IMR-90 (cell line): ENCODE results near the gene PHAF1. TPM values are rescaled to one million over a fixed set of nuclear protein-coding genes. Genes with fewer than 3 reads are reported as not detected.

Experiments used
- ATAC-seq: fragments of 200-7000 bp; cut with Tn5 transposase; 2 replicates; pipeline ENCODE4 v1.9.1; 2020; ENCODE audit warnings: low read depth, mild to moderate bottlenecking, moderate library complexity
- BruUV-seq: library from RNA; stranded (reverse); fragments of 400-500 nt; replicated peaks from 2 replicates; lab custom pipeline; 2021; lab: Mats Ljungman, UMichigan
- CTCF ChIA-PET: fragments of 300-600 bp; formaldehyde crosslinking; extraction: SDS; loops from one replicate; lab custom pipeline; 2021; ENCODE audit warnings: antibody characterized with exemption; lab: Yijun Ruan, JAX
- POLR2A ChIA-PET: fragments of 300-600 bp; sonication (Branson Sonifier 250); formaldehyde crosslinking; loops from one replicate; lab custom pipeline; 2022; ENCODE audit warnings: antibody characterized with exemption; ENCODE audit not compliant: unreplicated experiment; lab: Charles Lee
- DNase-seq: peaks from one replicate; pipeline ENCODE4 v3.0.0; 2013
- H2AFZ ChIP-seq: replicated peaks from 2 replicates; pipeline ENCODE3; 2013; ENCODE audit warnings: low read length, mild to moderate bottlenecking; ENCODE audit not compliant: poor library complexity
- H2AK5ac ChIP-seq: 2 replicates; pipeline ENCODE4 v1.6.1; 2013; ENCODE audit warnings: low read depth, low read length, inconsistent platforms
- H2AK9ac ChIP-seq: replicated peaks from 2 replicates; pipeline ENCODE3; 2013; ENCODE audit warnings: mild to moderate bottlenecking, low read depth, low read length, moderate library complexity; ENCODE audit not compliant: poor library complexity
- H2BK120ac ChIP-seq: 2 replicates; pipeline ENCODE4 v1.6.1; 2013; ENCODE audit warnings: low read depth, low read length, inconsistent platforms
- H2BK15ac ChIP-seq: 3 replicates; pipeline ENCODE4 v1.6.1; 2013; ENCODE audit warnings: low read depth, low read length, inconsistent platforms
- H2BK20ac ChIP-seq: 2 replicates; pipeline ENCODE4 v1.6.1; 2013; ENCODE audit warnings: low read depth, mild to moderate bottlenecking, inconsistent platforms, low read length, moderate library complexity
- H2BK5ac ChIP-seq: 2 replicates; pipeline ENCODE4 v1.6.1; 2013; ENCODE audit warnings: mild to moderate bottlenecking, low read depth, low read length, inconsistent platforms; ENCODE audit not compliant: poor library complexity, severe bottlenecking
- H3K14ac ChIP-seq: replicated peaks from 2 replicates; pipeline ENCODE4 v1.6.1; 2013; ENCODE audit warnings: low read depth, low read length, inconsistent platforms
- H3K18ac ChIP-seq: 2 replicates; pipeline ENCODE4 v1.6.1; 2013; ENCODE audit warnings: low read depth, low read length, control low read depth
- H3K23ac ChIP-seq: 2 replicates; pipeline ENCODE4 v1.6.1; 2013; ENCODE audit warnings: low read depth, low read length, inconsistent platforms
- H3K27ac ChIP-seq: 2 replicates; pipeline ENCODE4 v1.5.1; 2013; ENCODE audit warnings: mild to moderate bottlenecking, control low read depth, low read length; ENCODE audit not compliant: insufficient read depth
- H3K27me3 ChIP-seq: 2 replicates; pipeline ENCODE4 v1.6.1; 2013; ENCODE audit warnings: low read length; ENCODE audit not compliant: control insufficient read depth, insufficient read depth
- H3K36me3 ChIP-seq: 2 replicates; pipeline ENCODE4 v1.6.1; 2013; ENCODE audit warnings: low read length, mixed read lengths; ENCODE audit not compliant: control insufficient read depth, insufficient read depth
- H3K4ac ChIP-seq: 2 replicates; pipeline ENCODE4 v1.6.1; 2013; ENCODE audit warnings: low read depth, low read length, inconsistent platforms
- H3K4me1 ChIP-seq: 2 replicates; pipeline ENCODE4 v1.6.1; 2013; ENCODE audit warnings: low read length, mixed read lengths; ENCODE audit not compliant: control insufficient read depth, insufficient read depth
- H3K4me2 ChIP-seq: 2 replicates; pipeline ENCODE4 v1.6.1; 2013; ENCODE audit warnings: low read depth, mild to moderate bottlenecking, control low read depth, low read length, moderate library complexity
- H3K4me3 ChIP-seq: 2 replicates; pipeline ENCODE4 v1.5.1; 2013; ENCODE audit warnings: low read depth, mild to moderate bottlenecking, control low read depth, low read length, moderate library complexity; ENCODE audit not compliant: insufficient read depth
- H3K56ac ChIP-seq: 2 replicates; pipeline ENCODE4 v1.6.1; 2013; ENCODE audit warnings: low read length, inconsistent platforms; ENCODE audit not compliant: insufficient read depth; ENCODE audit errors: extremely low read depth
- H3K79me1 ChIP-seq, 2 experiments: 2 replicates each; pipeline ENCODE4 v1.6.1; 2013; ENCODE audit warnings: low read length in 2 of 2, inconsistent platforms in 1 of 2, low read depth in 1 of 2
- H3K9ac ChIP-seq: 2 replicates; pipeline ENCODE4 v1.6.1; 2013; ENCODE audit warnings: low read depth, low read length, control low read depth
- H3K9me1 ChIP-seq: 2 replicates; pipeline ENCODE4 v1.6.1; 2013; ENCODE audit warnings: low read length, inconsistent platforms; ENCODE audit not compliant: insufficient read depth
- H3K9me3 ChIP-seq: 2 replicates; pipeline ENCODE4 v1.6.1; 2013; ENCODE audit warnings: low read length; ENCODE audit not compliant: control insufficient read depth, insufficient read depth
- H4K20me1 ChIP-seq: 2 replicates; pipeline ENCODE4 v1.6.1; 2013; ENCODE audit warnings: low read length, inconsistent platforms; ENCODE audit not compliant: insufficient read depth
- H4K5ac ChIP-seq: 2 replicates; pipeline ENCODE4 v1.6.1; 2013; ENCODE audit warnings: mild to moderate bottlenecking, low read depth, low read length, control low read depth
- H4K8ac ChIP-seq, 2 experiments: 2 replicates each; pipeline ENCODE4 v1.6.1; 2013; ENCODE audit warnings: low read depth in 2 of 2, low read length in 2 of 2, control low read depth in 1 of 2, inconsistent platforms in 1 of 2
- H4K91ac ChIP-seq: 2 replicates; pipeline ENCODE4 v1.6.1; 2013; ENCODE audit warnings: low read depth, low read length, inconsistent platforms; ENCODE audit not compliant: insufficient read depth
- BHLHE40 ChIP-seq: fragments of 150-350 bp; IDR thresholded peaks from 2 replicates; pipeline ENCODE4 v1.6.1; 2016; ENCODE audit warnings: mild to moderate bottlenecking, low read depth, low read length
- CEBPB ChIP-seq: IDR thresholded peaks from 2 replicates; pipeline ENCODE4 v1.6.1; 2012; ENCODE audit warnings: low read depth, low read length, improper control_type of control experiment
- CHD1 ChIP-seq: IDR thresholded peaks from 2 replicates; pipeline ENCODE4 v1.6.1; 2012; ENCODE audit warnings: low read depth, low read length, improper control_type of control experiment
- ELK1 ChIP-seq: fragments of 150-350 bp; IDR thresholded peaks from 2 replicates; pipeline ENCODE4 v1.6.1; 2016; ENCODE audit warnings: low read depth, mild to moderate bottlenecking, low read length, moderate library complexity, borderline replicate concordance
- FOS ChIP-seq: fragments of 150-350 bp; IDR thresholded peaks from 2 replicates; pipeline ENCODE4 v1.6.1; 2016; ENCODE audit warnings: low read depth, low read length
- MAFK ChIP-seq: IDR thresholded peaks from 2 replicates; pipeline ENCODE4 v1.6.1; 2012; ENCODE audit warnings: low read depth, low read length, improper control_type of control experiment
- MAZ ChIP-seq: IDR thresholded peaks from 2 replicates; pipeline ENCODE4 v1.6.1; 2012; ENCODE audit warnings: low read depth, mild to moderate bottlenecking, low read length, improper control_type of control experiment, moderate library complexity, borderline replicate concordance
- MXI1 ChIP-seq: IDR thresholded peaks from 2 replicates; pipeline ENCODE4 v1.6.1; 2012; ENCODE audit warnings: low read depth, mild to moderate bottlenecking, low read length, moderate library complexity, borderline replicate concordance
- NFE2L2 ChIP-seq: fragments of 150-350 bp; IDR thresholded peaks from 2 replicates; pipeline ENCODE4 v1.6.1; 2016; ENCODE audit warnings: low read depth, mild to moderate bottlenecking, low read length
- POLR2A ChIP-seq: IDR thresholded peaks from 2 replicates; pipeline ENCODE4 v1.6.1; 2012; ENCODE audit warnings: mild to moderate bottlenecking, low read depth, low read length
- RAD21 ChIP-seq: IDR thresholded peaks from 2 replicates; pipeline ENCODE4 v1.6.1; 2012; ENCODE audit warnings: low read length, improper control_type of control experiment
- RCOR1 ChIP-seq: IDR thresholded peaks from 2 replicates; pipeline ENCODE4 v1.6.1; 2012; ENCODE audit warnings: mild to moderate bottlenecking, low read length, improper control_type of control experiment; ENCODE audit not compliant: insufficient replicate concordance
- RFX5 ChIP-seq: IDR thresholded peaks from 2 replicates; pipeline ENCODE4 v1.8.0; 2012; ENCODE audit warnings: low read depth, mild to moderate bottlenecking, low read length, moderate library complexity
- SMC3 ChIP-seq: fragments of 150-350 bp; IDR thresholded peaks from 2 replicates; pipeline ENCODE4 v1.6.1; 2016; ENCODE audit warnings: low read depth, mild to moderate bottlenecking, antibody characterized with exemption, low read length, moderate library complexity
- WGBS, 2 experiments: methylation state at CpG; one replicate each; pipeline versions ENCODE4 v1.1.5 to v1.1.7; 2013; ENCODE audit warnings: missing lambda C conversion rate in 2 of 2; ENCODE audit not compliant: insufficient read length in 1 of 2; ENCODE audit errors: extremely low coverage in 2 of 2; 5-methylcytosine and 5-hydroxymethylcytosine counted together
- dilution Hi-C: fragments of 300-500 bp; cut with HindIII; formaldehyde crosslinking; loops from one replicate; pipeline ENCODE4 v1.14.3; 2018; ENCODE audit warnings: low sequenced_read_pairs; ENCODE audit not compliant: unreplicated experiment
- in situ Hi-C: fragments of 300-500 bp; cut with MboI; formaldehyde crosslinking; loops from 3 replicates; pipeline ENCODE4 v1.14.3; 2019; ENCODE audit warnings: low sequenced_read_pairs, inconsistent platforms, mixed read lengths
- intact Hi-C: fragments of 100-400 bp; cut with micrococcal nuclease; formaldehyde crosslinking; loops from 2 replicates; pipeline ENCODE4 v1.10.0; 2022
- polyA plus RNA-seq, 3 experiments: library from polyadenylated mRNA; depleted of rRNA; stranded (reverse); fragments of >200 nt; gene quantifications; 2 replicates each; pipeline ENCODE4 v1.2.3, GENCODE V29; 2012; ENCODE audit warnings: low replicate concordance in 1 of 3
- total RNA-seq: library from RNA; depleted of rRNA; stranded (reverse); fragments of >200 nt; gene quantifications from 2 replicates; pipeline ENCODE4 v1.2.3, GENCODE V29; 2012
- TF ChIP-seq, protein P1 (sequence below): fragments of 150-350 bp; IDR thresholded peaks from 2 replicates; pipeline ENCODE4 v1.6.1; 2017; ENCODE audit warnings: mild to moderate bottlenecking, antibody characterized with exemption, low read length, low read depth
- TF ChIP-seq, protein P2 (sequence below): conservative IDR thresholded peaks from 2 replicates; pipeline ENCODE4 v1.5.1; 2012; ENCODE audit warnings: mild to moderate bottlenecking, low read depth, low read length, improper control_type of control experiment

PHAF1 gene
- total and polyA plus RNA-seq, 2 of the 4 experiments (the other 2 are of a cell fraction) = 14.0 to 19.8 TPM

DNA sequence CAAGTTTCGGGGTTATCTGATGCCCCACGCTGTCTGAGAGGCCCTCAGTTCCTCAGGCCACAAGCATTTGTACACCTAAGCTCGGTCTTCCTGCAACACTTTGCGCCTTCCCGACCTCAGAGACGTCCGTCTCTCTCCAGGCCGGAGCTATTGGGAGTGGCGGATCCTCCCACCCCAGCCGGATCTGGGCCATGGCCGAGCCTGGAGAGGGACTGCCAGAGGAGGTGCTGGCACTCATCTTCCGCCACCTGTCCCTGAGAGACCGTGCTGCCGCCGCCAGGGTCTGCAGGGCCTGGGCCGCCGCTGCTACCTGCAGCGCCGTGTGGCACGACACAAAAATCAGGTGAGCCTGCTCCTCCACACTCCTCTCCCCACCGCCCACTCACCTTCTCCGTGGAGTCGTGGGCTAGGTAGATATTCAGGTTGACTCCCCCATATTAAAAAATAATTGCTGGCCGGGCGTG, 51.9 kb downstream of the PHAF1 start:
- CTCF ChIA-PET = interaction anchor here (0.6 kb wide), 1 partner anchor 11 kb away, joined by 4 read pairs; the partner anchor contains the start of gene B3GNT9

More for the DNA sequence above, 51.9 kb downstream of the PHAF1 start:
- H3K79me1 ChIP-seq = peaks cover 10 to 25% of the 10 kb centered on the region in 2 experiments; a peak in 2 of 4 replicates
- H3K27ac ChIP-seq = no peak overlapping the region
- peaks cover 18% of the 10 kb centered on the region; the same call in 1 of the 2 replicates for H3K4me1 ChIP-seq
- 43% methylated on average over 2 of the region's 25 CpGs; no CpG with 5 or more reads in 1 of the 2 experiments for WGBS, 2 experiments
- in situ Hi-C loops (no loop called here), intact Hi-C loops (no loop called here), dilution Hi-C loops (no loop called here)
- no peak overlapping the region for H3K4ac ChIP-seq
- peak overlapping the region; percentile 7 for H2AK9ac ChIP-seq
- POLR2A ChIA-PET = no interaction called here
- H3K4me3 ChIP-seq = no peak overlapping the region
- no peak overlapping the region for H2BK5ac ChIP-seq
- H2BK20ac ChIP-seq = no peak overlapping the region
- no peak overlapping the region for H4K91ac ChIP-seq
- no peak overlapping the region for H3K14ac ChIP-seq
- H3K36me3 ChIP-seq = peaks cover 3% of the 10 kb centered on the region; the same call in 1 of the 2 replicates
- H3K9ac ChIP-seq = no peak overlapping the region
- DNase-seq (no peak), ATAC-seq (no peak)
- H3K23ac ChIP-seq = peak overlapping the region; percentile 35; the same call in 1 of the 2 replicates
- peaks cover 24% of the 10 kb centered on the region; the same call in 1 of the 2 replicates for H3K27me3 ChIP-seq
- H4K5ac ChIP-seq = peak overlapping the region; percentile 49; the same call in 1 of the 2 replicates
- TF ChIP-seq, protein P1, sequence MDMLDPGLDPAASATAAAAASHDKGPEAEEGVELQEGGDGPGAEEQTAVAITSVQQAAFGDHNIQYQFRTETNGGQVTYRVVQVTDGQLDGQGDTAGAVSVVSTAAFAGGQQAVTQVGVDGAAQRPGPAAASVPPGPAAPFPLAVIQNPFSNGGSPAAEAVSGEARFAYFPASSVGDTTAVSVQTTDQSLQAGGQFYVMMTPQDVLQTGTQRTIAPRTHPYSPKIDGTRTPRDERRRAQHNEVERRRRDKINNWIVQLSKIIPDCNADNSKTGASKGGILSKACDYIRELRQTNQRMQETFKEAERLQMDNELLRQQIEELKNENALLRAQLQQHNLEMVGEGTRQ = no peak
- TF ChIP-seq POLR2A = no peak
- no peak for TF ChIP-seq NFE2L2
- TF ChIP-seq MAZ = no peak
- TF ChIP-seq CHD1 = no peak
- TF ChIP-seq RCOR1 = no peak
- no peak for TF ChIP-seq FOS
- no peak for TF ChIP-seq SMC3
- TF ChIP-seq ELK1 = no peak
- TF ChIP-seq CEBPB = no peak
- TF ChIP-seq MAFK = no peak
- TF ChIP-seq BHLHE40 = no peak
- TF ChIP-seq RFX5 = no peak
- no peak for TF ChIP-seq RAD21
- TF ChIP-seq, protein P2, sequence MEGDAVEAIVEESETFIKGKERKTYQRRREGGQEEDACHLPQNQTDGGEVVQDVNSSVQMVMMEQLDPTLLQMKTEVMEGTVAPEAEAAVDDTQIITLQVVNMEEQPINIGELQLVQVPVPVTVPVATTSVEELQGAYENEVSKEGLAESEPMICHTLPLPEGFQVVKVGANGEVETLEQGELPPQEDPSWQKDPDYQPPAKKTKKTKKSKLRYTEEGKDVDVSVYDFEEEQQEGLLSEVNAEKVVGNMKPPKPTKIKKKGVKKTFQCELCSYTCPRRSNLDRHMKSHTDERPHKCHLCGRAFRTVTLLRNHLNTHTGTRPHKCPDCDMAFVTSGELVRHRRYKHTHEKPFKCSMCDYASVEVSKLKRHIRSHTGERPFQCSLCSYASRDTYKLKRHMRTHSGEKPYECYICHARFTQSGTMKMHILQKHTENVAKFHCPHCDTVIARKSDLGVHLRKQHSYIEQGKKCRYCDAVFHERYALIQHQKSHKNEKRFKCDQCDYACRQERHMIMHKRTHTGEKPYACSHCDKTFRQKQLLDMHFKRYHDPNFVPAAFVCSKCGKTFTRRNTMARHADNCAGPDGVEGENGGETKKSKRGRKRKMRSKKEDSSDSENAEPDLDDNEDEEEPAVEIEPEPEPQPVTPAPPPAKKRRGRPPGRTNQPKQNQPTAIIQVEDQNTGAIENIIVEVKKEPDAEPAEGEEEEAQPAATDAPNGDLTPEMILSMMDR = no peak
- TF ChIP-seq MXI1 = no peak
- H2BK120ac ChIP-seq = no peak overlapping the region
- H2BK15ac ChIP-seq = no peak overlapping the region
- H4K20me1 ChIP-seq = peaks cover 10% of the 10 kb centered on the region
- no peaks in the 10 kb centered on the region for H3K9me3 ChIP-seq
- no peak overlapping the region for H3K18ac ChIP-seq
- H4K8ac ChIP-seq = no peak overlapping the region
- peak overlapping the region; percentile 19 for H2AFZ ChIP-seq
- peak overlapping the region; percentile 61; the same call in 1 of the 2 replicates for H2AK5ac ChIP-seq
- peak overlapping the region; percentile 66 for H3K4me2 ChIP-seq
- no TSS peak for BruUV-seq
- H3K9me1 ChIP-seq = peaks cover 5% of the 10 kb centered on the region; the same call in 1 of the 2 replicates
- H3K56ac ChIP-seq = no peak overlapping the region
